HEK293 (cell line): ENCODE measurements around the gene TLE4.

Experiments used
- ATF2 ChIP-seq: fragments of 450-650 bp; formaldehyde crosslinking; IDR thresholded peaks from 2 replicates; pipeline ENCODE4 v1.5.1; 2016; ENCODE audit warnings: missing biosample characterization, missing genetic modification characterization, low read depth
- CTCF ChIP-seq: fragments of 450-650 bp; formaldehyde crosslinking; IDR thresholded peaks from 2 replicates; pipeline ENCODE4 v1.5.1; 2016; ENCODE audit warnings: missing biosample characterization, missing genetic modification characterization
- EGR2 ChIP-seq: fragments of 450-650 bp; formaldehyde crosslinking; IDR thresholded peaks from 2 replicates; pipeline ENCODE4 v1.5.1; 2016; ENCODE audit warnings: low read depth, missing biosample characterization, missing genetic modification characterization
- TCF7L2 ChIP-seq: IDR thresholded peaks from 2 replicates; pipeline ENCODE4 v1.6.1; 2011; ENCODE audit warnings: low read depth, mild to moderate bottlenecking, inconsistent platforms, low read length, moderate library complexity, borderline replicate concordance
- ZNF175 ChIP-seq: fragments of 450-650 bp; formaldehyde crosslinking; IDR thresholded peaks from 2 replicates; pipeline ENCODE4 v1.5.1; 2016; ENCODE audit warnings: missing biosample characterization, missing genetic modification characterization
- ZNF302 ChIP-seq: fragments of 450-650 bp; formaldehyde crosslinking; IDR thresholded peaks from 2 replicates; pipeline ENCODE4 v1.5.1; 2016; ENCODE audit warnings: missing biosample characterization, missing genetic modification characterization, low read depth
- ZNF362 ChIP-seq: fragments of 450-650 bp; formaldehyde crosslinking; IDR thresholded peaks from 2 replicates; pipeline ENCODE4 v1.5.1; 2016; ENCODE audit warnings: missing biosample characterization, missing genetic modification characterization
- ZNF394 ChIP-seq: fragments of 450-650 bp; formaldehyde crosslinking; IDR thresholded peaks from 2 replicates; pipeline ENCODE4 v1.5.1; 2016; ENCODE audit warnings: missing biosample characterization, missing genetic modification characterization, mild to moderate bottlenecking, moderate library complexity, borderline replicate concordance
- ZSCAN30 ChIP-seq: fragments of 450-650 bp; IDR thresholded peaks from 2 replicates; pipeline ENCODE4 v1.5.1; 2018; ENCODE audit warnings: missing biosample characterization, mild to moderate bottlenecking, missing genetic modification characterization, moderate library complexity
- ZSCAN4 ChIP-seq: fragments of 450-650 bp; formaldehyde crosslinking; IDR thresholded peaks from 2 replicates; pipeline ENCODE4 v1.5.1; 2017; ENCODE audit warnings: missing biosample characterization, missing genetic modification characterization

- TF ChIP-seq ATF2 (tag by site-specific recombination) = no peak
- TF ChIP-seq ZNF394 (tag by site-specific recombination) = no peak
- TF ChIP-seq ZNF175 (tag by site-specific recombination) = no peak
- TF ChIP-seq EGR2 = no peak
- TF ChIP-seq CTCF (tag by site-specific recombination) = no peak
- no peak for TF ChIP-seq ZNF362
- no peak for TF ChIP-seq ZSCAN4 (tag by site-specific recombination)
- TF ChIP-seq ZSCAN30 = no peak
- no peak for TF ChIP-seq ZNF302 (tag by site-specific recombination)
- TF ChIP-seq TCF7L2 = no peak
These were observed 138.2 kb downstream of the TLE4 start for GRCh38 chr9:79709743-79710674.
